ENCODE results near the gene IL20RB. TPM values are rescaled to one million over a fixed set of nuclear protein-coding genes. Genes with fewer than 3 reads are reported as not detected.

The IL20RB gene
- polyA plus RNA-seq, 1 donor (not counting 4 experiments of a cell fraction or from before 2014, with no cell fraction given) = 239 TPM

DNA sequence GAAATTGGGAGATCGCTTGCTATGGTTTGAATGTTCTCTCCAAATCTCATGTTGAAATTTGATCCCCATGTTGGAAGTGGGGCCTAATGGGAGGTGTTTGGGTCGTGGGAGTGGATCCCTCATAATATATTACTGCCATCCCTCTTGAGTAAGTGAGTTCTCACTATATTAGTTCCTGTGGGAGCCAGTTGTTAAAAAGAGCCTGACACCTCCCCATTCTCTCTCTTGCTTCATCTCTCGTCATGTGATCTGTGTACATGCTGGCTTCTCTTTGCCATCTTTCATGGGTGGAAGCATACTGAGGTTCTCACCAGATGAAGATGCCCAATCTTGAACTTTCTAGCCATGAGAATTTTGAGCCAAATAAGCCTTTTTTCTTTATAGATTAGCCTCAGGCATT is 43.0 kb upstream of the IL20RB start:
- H3K9me3 ChIP-seq (ENCODE audit: control insufficient read depth, low read depth, low read length) = no peaks in the 10 kb centered on the region
- H3K27ac ChIP-seq (ENCODE audit: control insufficient read depth, insufficient read depth, low read length) = no peak overlapping the region
- no peaks in the 10 kb centered on the region for H4K20me1 ChIP-seq (ENCODE audit: control insufficient read depth, extremely low read depth, insufficient read depth, low read length)
- peaks cover 6% of the 10 kb centered on the region for H3K4me1 ChIP-seq (ENCODE audit: control insufficient read depth, extremely low read depth, insufficient read depth, low read length)
- H3K4me3 ChIP-seq (ENCODE audit: control insufficient read depth in 2 of 3, extremely low read depth in 1 of 3, insufficient read depth in 2 of 3, low read depth in 1 of 3, low read length in 3 of 3) = no peak overlapping the region
- no peaks in the 10 kb centered on the region for H3K27me3 ChIP-seq (ENCODE audit: control insufficient read depth, extremely low read depth, insufficient read depth, low read length)
- DNase-seq (ENCODE audit: low read depth, low spot score) (no peak), FAIRE-seq (no peak)
- TF ChIP-seq EZH2 (IDR thresholded peaks at IDR 0.05; ENCODE audit: low read length) (no peak), CTCF (optimal IDR thresholded peaks at IDR 0.05 in 1 of 3, IDR thresholded peaks at IDR 0.05 in 1 of 3, conservative IDR thresholded peaks at IDR 0.05 in 1 of 3; ENCODE audit: extremely low read depth in 1 of 3, insufficient read depth in 2 of 3, low read length in 3 of 3) (no peak)
- no peak overlapping the region for H3K4me2 ChIP-seq (ENCODE audit: control insufficient read depth, extremely low read depth, insufficient read depth, low read depth, low read length)
- no peaks in the 10 kb centered on the region for H3K9me1 ChIP-seq (ENCODE audit: control insufficient read depth, extremely low read depth, insufficient read depth, low read length)
- H3K9ac ChIP-seq (ENCODE audit: control insufficient read depth, extremely low read depth, insufficient read depth, low read length) = no peak overlapping the region
- H2AFZ ChIP-seq (ENCODE audit: control insufficient read depth, low read length) = no peak overlapping the region
- dilution Hi-C loops (cut with MboI; ENCODE audit: extremely low pct_ligation_motif_present, low sequenced_read_pairs) = no loop called here
- H3K36me3 ChIP-seq (ENCODE audit: control insufficient read depth in 2 of 2, extremely low read depth in 1 of 2, insufficient read depth in 2 of 2, low read length in 2 of 2) = no peaks in the 10 kb centered on the region
- peaks cover 79% of the 10 kb centered on the region for H3K79me2 ChIP-seq (ENCODE audit: control insufficient read depth, insufficient read depth, low read length)

DNA sequence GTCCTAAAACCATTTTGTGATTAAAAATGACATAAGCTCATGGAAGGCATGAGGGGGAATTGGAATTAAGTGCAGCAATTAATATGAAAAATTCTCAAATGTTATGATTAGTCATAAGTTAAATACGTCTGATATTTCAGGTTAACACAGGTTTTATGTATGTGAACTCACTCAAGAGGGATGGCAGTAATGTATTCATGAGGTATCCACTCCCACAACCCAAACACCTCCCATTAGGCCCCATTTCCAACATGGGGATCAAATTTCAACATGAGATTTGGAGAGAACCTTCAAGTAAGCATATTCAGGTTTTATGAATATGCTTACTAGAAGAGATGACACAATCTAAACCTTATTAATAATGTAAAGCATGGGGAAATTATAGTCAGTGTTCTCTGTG is 41.6 kb upstream of the IL20RB start:
- no peaks in the 10 kb centered on the region for H3K9me1 ChIP-seq (ENCODE audit: control insufficient read depth, extremely low read depth, insufficient read depth, low read length)
- H3K79me2 ChIP-seq (ENCODE audit: control insufficient read depth, insufficient read depth, low read length) = peaks cover 69% of the 10 kb centered on the region
- no peaks in the 10 kb centered on the region for H3K9me3 ChIP-seq (ENCODE audit: control insufficient read depth, low read depth, low read length)
- peaks cover 7% of the 10 kb centered on the region for H3K4me1 ChIP-seq (ENCODE audit: control insufficient read depth, extremely low read depth, insufficient read depth, low read length)
- H3K36me3 ChIP-seq (ENCODE audit: control insufficient read depth in 2 of 2, extremely low read depth in 1 of 2, insufficient read depth in 2 of 2, low read length in 2 of 2) = no peaks in the 10 kb centered on the region
- H3K27me3 ChIP-seq (ENCODE audit: control insufficient read depth, extremely low read depth, insufficient read depth, low read length) = no peaks in the 10 kb centered on the region
- H4K20me1 ChIP-seq (ENCODE audit: control insufficient read depth, extremely low read depth, insufficient read depth, low read length) = no peaks in the 10 kb centered on the region
- DNase-seq (ENCODE audit: low read depth, low spot score) (peak; percentile 9), FAIRE-seq (peak; percentile 72)
- H3K9ac ChIP-seq (ENCODE audit: control insufficient read depth, extremely low read depth, insufficient read depth, low read length) = no peak overlapping the region
- H3K4me2 ChIP-seq (ENCODE audit: control insufficient read depth, extremely low read depth, insufficient read depth, low read depth, low read length) = no peak overlapping the region
- H3K27ac ChIP-seq (ENCODE audit: control insufficient read depth, insufficient read depth, low read length) = no peak overlapping the region
- H2AFZ ChIP-seq (ENCODE audit: control insufficient read depth, low read length) = no peak overlapping the region
- dilution Hi-C loops (cut with MboI; ENCODE audit: extremely low pct_ligation_motif_present, low sequenced_read_pairs) = no loop called here
- TF ChIP-seq CTCF (optimal IDR thresholded peaks at IDR 0.05 in 1 of 3, IDR thresholded peaks at IDR 0.05 in 1 of 3, conservative IDR thresholded peaks at IDR 0.05 in 1 of 3; ENCODE audit: extremely low read depth in 1 of 3, insufficient read depth in 2 of 3, low read length in 3 of 3) (no peak), EZH2 (IDR thresholded peaks at IDR 0.05; ENCODE audit: low read length) (no peak)
- no peak overlapping the region for H3K4me3 ChIP-seq (ENCODE audit: control insufficient read depth in 2 of 3, extremely low read depth in 1 of 3, insufficient read depth in 2 of 3, low read depth in 1 of 3, low read length in 3 of 3)

All from keratinocyte (primary cell).